ENCODE measurements around the gene TMEM132D. TPM values are rescaled to one million over a fixed set of nuclear protein-coding genes. Genes with fewer than 3 reads are reported as not detected.

The TMEM132D gene
- total RNA-seq, 1 experiment from 2014 or later: not detected

DNA sequence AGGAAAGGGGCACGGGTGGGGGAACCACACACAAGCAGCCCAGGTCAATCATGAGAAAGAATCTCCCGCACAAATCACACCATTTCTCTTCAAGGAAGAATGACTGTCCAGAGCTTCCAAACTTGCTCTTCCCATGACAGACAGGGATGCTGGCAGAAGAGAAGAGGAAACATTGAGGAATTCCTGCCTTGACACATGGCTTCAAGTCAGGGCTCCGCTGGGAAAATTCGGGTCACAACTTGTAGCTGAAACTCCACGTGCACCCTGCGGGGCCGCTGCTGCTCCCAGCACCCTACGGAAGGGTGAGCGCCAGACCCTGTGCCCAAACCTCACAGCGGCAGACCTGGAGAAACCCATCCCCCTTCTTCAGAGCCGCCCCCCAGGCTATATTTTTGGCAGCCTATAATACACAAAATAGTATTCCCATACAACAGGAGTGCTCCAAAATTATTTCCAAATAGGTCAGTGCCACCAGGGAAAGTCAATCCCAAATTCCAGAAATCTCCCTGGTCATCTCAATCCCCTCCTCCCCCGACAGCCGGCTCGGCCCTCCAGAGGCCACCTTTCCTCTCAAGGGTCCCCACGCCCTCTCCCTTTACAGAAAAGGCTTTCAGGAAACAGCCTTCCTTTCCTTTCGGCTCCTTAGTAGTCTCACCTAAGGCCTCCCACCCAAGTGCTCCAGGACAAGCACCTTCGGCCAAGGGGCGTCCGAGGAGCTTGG, 1.3 kb downstream of the TMEM132D start:
- ChIA-PET POLR2A (no interaction called here), CTCF (no interaction called here)
- Histone ChIP-seq H3K4me1 (ENCODE audit: control insufficient read depth, insufficient read depth, low read length) (no peaks in the 10 kb centered on the region), H3K4me3 (ENCODE audit: low read depth in 2 of 2, low read length in 2 of 2) (no peak overlapping the region), H3K36me3 (ENCODE audit: control insufficient read depth, insufficient read depth, low read length) (no peaks in the 10 kb centered on the region), H3K27me3 (ENCODE audit: control insufficient read depth, insufficient read depth, low read length) (peaks cover 3% of the 10 kb centered on the region; the same call in 1 of the 2 replicates), H3K9me3 (ENCODE audit: control insufficient read depth, insufficient read depth, low read depth, low read length) (no peaks in the 10 kb centered on the region), H3K27ac (ENCODE audit: low read length) (no peak overlapping the region)
- no TSS peak for BruUV-seq (replicated peaks)
- in situ Hi-C loops (cut with HindIII; ENCODE audit: low pct_unique_long_range_greater_than_20kb, low sequenced_read_pairs) (no loop called here), intact Hi-C loops (cut with micrococcal nuclease; ENCODE audit: unreplicated experiment) (no loop called here)
- ATAC-seq (no peak), DNase-seq (ENCODE audit: low read depth, low spot score) (no peak)
- TF ChIP-seq SIN3A (IDR thresholded peaks at IDR 0.05; ENCODE audit: borderline replicate concordance, insufficient read depth, low read depth, low read length): no peak
- no peak for TF ChIP-seq TCF7L2 (IDR thresholded peaks at IDR 0.05; ENCODE audit: low read depth, low read length)
- TF ChIP-seq, protein P1, sequence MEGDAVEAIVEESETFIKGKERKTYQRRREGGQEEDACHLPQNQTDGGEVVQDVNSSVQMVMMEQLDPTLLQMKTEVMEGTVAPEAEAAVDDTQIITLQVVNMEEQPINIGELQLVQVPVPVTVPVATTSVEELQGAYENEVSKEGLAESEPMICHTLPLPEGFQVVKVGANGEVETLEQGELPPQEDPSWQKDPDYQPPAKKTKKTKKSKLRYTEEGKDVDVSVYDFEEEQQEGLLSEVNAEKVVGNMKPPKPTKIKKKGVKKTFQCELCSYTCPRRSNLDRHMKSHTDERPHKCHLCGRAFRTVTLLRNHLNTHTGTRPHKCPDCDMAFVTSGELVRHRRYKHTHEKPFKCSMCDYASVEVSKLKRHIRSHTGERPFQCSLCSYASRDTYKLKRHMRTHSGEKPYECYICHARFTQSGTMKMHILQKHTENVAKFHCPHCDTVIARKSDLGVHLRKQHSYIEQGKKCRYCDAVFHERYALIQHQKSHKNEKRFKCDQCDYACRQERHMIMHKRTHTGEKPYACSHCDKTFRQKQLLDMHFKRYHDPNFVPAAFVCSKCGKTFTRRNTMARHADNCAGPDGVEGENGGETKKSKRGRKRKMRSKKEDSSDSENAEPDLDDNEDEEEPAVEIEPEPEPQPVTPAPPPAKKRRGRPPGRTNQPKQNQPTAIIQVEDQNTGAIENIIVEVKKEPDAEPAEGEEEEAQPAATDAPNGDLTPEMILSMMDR (IDR thresholded peaks at IDR 0.05): no peak
- TF ChIP-seq REST (IDR thresholded peaks at IDR 0.05; ENCODE audit: insufficient read depth in 1 of 2, low read depth in 2 of 2, low read length in 1 of 2): no peak
- no peak for TF ChIP-seq POLR2AphosphoS5 (IDR thresholded peaks at IDR 0.05; ENCODE audit: low read depth, low read length)

DNA sequence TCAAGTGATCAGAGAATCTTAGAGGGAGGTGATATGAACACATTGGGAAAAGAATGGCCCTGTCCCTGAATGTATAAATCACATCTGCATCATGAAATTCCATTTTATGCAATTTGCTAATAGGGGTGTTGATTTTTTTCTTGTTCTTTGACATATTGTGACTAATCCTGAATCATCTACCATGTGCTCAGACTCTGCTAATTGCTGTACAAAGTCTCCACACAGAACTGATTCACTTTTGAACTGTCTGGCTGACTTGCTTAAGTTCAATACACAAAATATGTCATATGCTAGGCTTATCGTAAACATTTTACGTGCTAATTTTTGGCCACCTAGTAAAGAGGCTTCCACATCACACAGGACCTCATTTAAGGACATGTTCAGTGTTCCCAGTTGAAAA, 2.6 kb downstream of the TMEM132D start:
- TF ChIP-seq, protein P1 (IDR thresholded peaks at IDR 0.05): no peak
- TF ChIP-seq SIN3A (IDR thresholded peaks at IDR 0.05; ENCODE audit: borderline replicate concordance, insufficient read depth, low read depth, low read length) (no peak), REST (IDR thresholded peaks at IDR 0.05; ENCODE audit: insufficient read depth in 1 of 2, low read depth in 2 of 2, low read length in 1 of 2) (no peak), TCF7L2 (IDR thresholded peaks at IDR 0.05; ENCODE audit: low read depth, low read length) (no peak), POLR2AphosphoS5 (IDR thresholded peaks at IDR 0.05; ENCODE audit: low read depth, low read length) (no peak)
- H3K27me3 ChIP-seq (ENCODE audit: control insufficient read depth, insufficient read depth, low read length): peaks cover 3% of the 10 kb centered on the region; the same call in 1 of the 2 replicates
- in situ Hi-C loops (cut with HindIII; ENCODE audit: low pct_unique_long_range_greater_than_20kb, low sequenced_read_pairs) (no loop called here), intact Hi-C loops (cut with micrococcal nuclease; ENCODE audit: unreplicated experiment) (no loop called here)
- ChIA-PET POLR2A (no interaction called here), CTCF (no interaction called here)
- H3K27ac ChIP-seq (ENCODE audit: low read length): no peak overlapping the region
- no peaks in the 10 kb centered on the region for H3K4me1 ChIP-seq (ENCODE audit: control insufficient read depth, insufficient read depth, low read length)
- no peaks in the 10 kb centered on the region for H3K36me3 ChIP-seq (ENCODE audit: control insufficient read depth, insufficient read depth, low read length)
- no TSS peak for BruUV-seq (replicated peaks)
- DNase-seq (ENCODE audit: low read depth, low spot score) (no peak), ATAC-seq (no peak)
- no peaks in the 10 kb centered on the region for H3K9me3 ChIP-seq (ENCODE audit: control insufficient read depth, insufficient read depth, low read depth, low read length)
- no peak overlapping the region for H3K4me3 ChIP-seq (ENCODE audit: low read depth in 2 of 2, low read length in 2 of 2)
